ENCODE measurements around the gene DNAJA4.

DNAJA4 gene

GRCh38 chr15:78317145-78317836 is 52.9 kb downstream of the DNAJA4 start:
- DNase-seq, result no peak

- DNase-seq, result no peak
Measured at GRCh38 chr15:78319588-78319987, 55.2 kb downstream of the DNAJA4 start.

- DNase-seq, result no peak
Measured at GRCh38 chr15:78320183-78320582, 55.8 kb downstream of the DNAJA4 start.

DNA sequence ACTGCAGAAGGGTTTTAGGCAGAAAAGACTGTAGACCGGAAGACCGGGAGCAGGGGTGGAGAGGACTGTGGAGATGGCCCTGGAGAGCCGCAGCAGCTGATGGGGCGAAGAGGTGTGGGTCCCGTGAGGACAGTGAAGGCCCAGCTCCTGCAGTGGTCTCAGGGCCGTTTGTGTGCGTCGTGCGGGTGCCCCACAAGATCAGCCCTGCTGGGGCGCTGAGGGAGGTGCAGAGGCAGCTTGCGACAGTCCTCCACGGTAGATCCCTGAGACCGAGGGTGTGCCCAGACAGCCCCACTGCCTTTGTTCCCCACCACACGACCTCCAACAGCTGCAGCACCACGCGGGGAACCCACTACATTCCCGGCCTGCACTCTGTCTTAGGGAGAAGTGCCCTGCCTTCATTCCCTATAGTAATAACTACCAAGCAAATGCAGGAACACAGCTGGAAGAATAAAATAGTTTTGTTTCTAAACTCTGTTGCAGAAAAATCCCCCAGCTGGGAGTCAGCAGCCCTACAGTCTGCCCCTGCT is 56.7 kb downstream of the DNAJA4 start:
- no peak for DNase-seq

GRCh38 chr15:78321786-78322185 is 57.4 kb downstream of the DNAJA4 start:
- no peak for DNase-seq

DNA sequence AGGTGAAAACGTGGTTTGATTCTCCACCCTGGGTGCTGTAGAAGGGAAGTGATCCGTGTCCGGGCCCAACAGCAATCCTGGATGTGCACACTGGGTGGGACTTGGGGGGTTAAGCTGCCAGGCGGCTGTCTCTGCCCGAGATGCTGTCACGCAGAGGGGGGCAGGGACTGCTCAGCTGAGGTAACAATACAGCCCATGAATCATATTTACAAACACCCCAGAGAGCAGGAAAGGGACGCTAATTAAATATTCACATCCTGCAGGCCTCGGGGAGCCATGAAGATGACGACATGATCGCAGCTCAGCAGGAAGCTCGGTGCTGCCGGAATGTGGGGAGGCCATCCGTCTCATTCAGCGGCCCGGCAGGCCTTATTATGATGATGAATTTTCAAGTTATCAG is 57.9 kb downstream of the DNAJA4 start:
- DNase-seq, result no peak

- no peak for DNase-seq
Measured at GRCh38 chr15:78322724-78323521, 58.6 kb downstream of the DNAJA4 start.

GRCh38 chr15:78323693-78324092 is 59.3 kb downstream of the DNAJA4 start:
- DNase-seq, result no peak

DNA sequence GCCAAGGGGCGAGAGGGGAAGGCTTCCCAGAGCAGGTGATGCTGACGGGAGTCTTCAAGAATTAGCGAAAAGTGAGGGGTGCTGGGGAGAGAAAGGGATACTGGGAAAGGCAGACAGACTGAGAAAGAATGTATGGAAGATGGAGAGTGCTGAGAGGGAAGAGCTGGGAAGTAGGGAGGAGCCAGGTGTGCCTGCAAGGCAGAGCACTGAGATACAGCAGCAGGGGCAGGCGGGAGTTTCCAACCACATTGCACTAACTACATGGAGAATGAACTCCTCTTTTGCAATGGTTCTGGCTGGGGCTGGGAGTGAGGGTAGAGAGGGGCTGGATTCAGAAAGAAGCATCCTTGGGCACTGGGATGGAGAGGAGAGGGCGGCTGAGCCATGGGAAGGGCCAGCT is 59.8 kb downstream of the DNAJA4 start:
- DNase-seq, result no peak

- no peak for DNase-seq
Measured at GRCh38 chr15:78325092-78325843, 60.9 kb downstream of the DNAJA4 start.

GRCh38 chr15:78327466-78327865 is 63.1 kb downstream of the DNAJA4 start:
- no peak for DNase-seq

DNA sequence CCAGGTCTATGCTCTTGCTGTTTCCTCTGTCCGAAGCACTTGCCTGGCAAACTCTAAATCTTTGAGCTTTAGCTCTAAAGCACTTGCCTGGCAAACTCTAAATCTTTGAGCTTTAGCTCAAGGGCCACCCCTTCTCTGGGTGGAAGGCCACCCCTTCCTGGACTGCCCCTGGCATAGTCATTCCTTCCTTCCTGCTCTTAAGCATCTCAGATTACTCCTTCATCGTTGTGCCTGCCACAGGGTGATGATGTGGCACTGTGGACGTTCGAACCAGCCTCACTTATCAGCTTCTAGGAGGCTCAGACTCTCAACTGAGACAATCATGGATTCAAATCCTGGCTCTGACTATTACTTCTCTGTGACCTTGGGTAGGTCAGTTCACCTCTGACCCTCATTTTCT is 65.3 kb downstream of the DNAJA4 start:
- DNase-seq, result no peak
